ENCODE data around the gene DCAF4L1.

The DCAF4L1 gene
- total RNA-seq, result 0.24 to 0.77 (median 0.50) reads per million in 4 donors

GRCh38 chr4:41981456-41981855 lies at the start of gene DCAF4L1:
DCAF4L1 (plus strand) TSS chr4:41981756; CDS start chr4:41981793, 37 bp downstream.
- no peak for DNase-seq

GRCh38 chr4:41932988-41933387 lies 48.6 kb upstream of the DCAF4L1 start:
- no peak for DNase-seq

- DNase-seq, result no peak
These were observed 47.5 kb upstream of the DCAF4L1 start for GRCh38 chr4:41933997-41934503.

GRCh38 chr4:41934514-41934900 lies 47.0 kb upstream of the DCAF4L1 start:
- no peak for DNase-seq

- peak; percentile 46 to 87 (median 62) for DNase-seq
These were observed 46.5 kb upstream of the DCAF4L1 start, which contains the start of gene TMEM33 for GRCh38 chr4:41934901-41935651. TMEM33 (plus strand) TSS chr4:41935429; CDS start chr4:41935485, 56 bp downstream.

- DNase-seq, result no peak
These were observed 45.9 kb upstream of the DCAF4L1 start for GRCh38 chr4:41935652-41936021.

- no peak for DNase-seq
These were observed 42.4 kb upstream of the DCAF4L1 start for GRCh38 chr4:41939016-41939626.

GRCh38 chr4:41940834-41941233 lies 40.7 kb upstream of the DCAF4L1 start:
- no peak for DNase-seq

- no peak for DNase-seq
These were observed 38.0 kb upstream of the DCAF4L1 start for GRCh38 chr4:41943506-41943905.

- DNase-seq, result no peak
These were observed 37.5 kb upstream of the DCAF4L1 start for GRCh38 chr4:41944089-41944488.

GRCh38 chr4:41949531-41949930 lies 32.0 kb upstream of the DCAF4L1 start:
- DNase-seq, result no peak

- DNase-seq, result no peak
These were observed 23.9 kb upstream of the DCAF4L1 start for GRCh38 chr4:41957634-41958033.

GRCh38 chr4:41963105-41963504 lies 18.5 kb upstream of the DCAF4L1 start:
- peak in 1 of 5 donors; percentile 9 for DNase-seq

- DNase-seq, result no peak
These were observed 17.2 kb upstream of the DCAF4L1 start for GRCh38 chr4:41964401-41964800.

- no peak for DNase-seq
These were observed 14.2 kb upstream of the DCAF4L1 start for GRCh38 chr4:41967392-41967791.

GRCh38 chr4:41969671-41970070 lies 11.9 kb upstream of the DCAF4L1 start:
- DNase-seq, result no peak

- no peak for DNase-seq
These were observed 6.2 kb upstream of the DCAF4L1 start for GRCh38 chr4:41975341-41975740.

- no peak for DNase-seq
These were observed 4.6 kb upstream of the DCAF4L1 start for GRCh38 chr4:41976775-41977516.

GRCh38 chr4:41977709-41978108 lies 3.8 kb upstream of the DCAF4L1 start:
- DNase-seq, result no peak

- DNase-seq, result no peak
These were observed 1.2 kb downstream of the DCAF4L1 start for GRCh38 chr4:41982716-41983115.

- no peak for DNase-seq
These were observed 3.6 kb downstream of the DCAF4L1 start for GRCh38 chr4:41985151-41985550.

- DNase-seq, result no peak
These were observed 8.4 kb downstream of the DCAF4L1 start for GRCh38 chr4:41989994-41990364.

GRCh38 chr4:41990365-41991111 lies 9.0 kb downstream of the DCAF4L1 start, which contains the start of gene SLC30A9:
SLC30A9 (plus strand) TSS chr4:41990530; CDS start chr4:41990652, 122 bp downstream.
- peak; percentile 88 to 95 (median 91) for DNase-seq
